Measurements from ENCODE around the gene GRB7.

Gene GRB7

DNA sequence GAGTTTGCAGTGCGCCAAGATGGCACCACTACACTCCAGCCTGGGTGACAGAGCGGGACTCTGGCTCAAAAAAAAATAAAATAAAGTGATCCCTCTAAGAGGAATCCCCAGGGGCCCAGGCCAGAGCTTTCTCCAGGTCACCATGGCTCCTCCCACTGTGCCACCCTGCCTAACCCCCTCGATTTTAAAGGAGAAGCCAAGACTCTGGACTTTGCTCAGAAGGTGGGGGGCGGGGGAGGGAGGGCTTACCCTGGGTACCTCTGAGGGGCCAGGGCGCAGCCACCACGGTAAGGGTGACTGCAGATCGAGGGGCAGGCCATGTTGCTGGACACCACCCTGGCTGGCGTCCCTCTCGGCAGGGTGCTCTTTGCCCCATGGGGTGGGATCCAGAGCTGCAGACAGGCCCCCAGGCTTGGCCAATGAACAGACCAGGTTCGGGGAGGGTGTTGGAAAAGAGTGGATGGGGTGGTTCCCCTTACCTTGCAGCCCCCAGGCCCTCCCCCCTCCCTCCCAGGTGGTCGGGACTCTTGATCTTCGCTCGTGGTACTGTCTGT, 455 bp upstream of the GRB7 start:
- Histone ChIP-seq H3K27me3 (ENCODE audit: control insufficient read depth, insufficient read depth, low read length) (no peaks in the 10 kb centered on the region), H3K9ac (ENCODE audit: low read depth, low read length) (0 out of 2 replicates have a peak overlapping the region, but pooled peaks have one; percentile 84), H3K36me3 (ENCODE audit: control insufficient read depth, insufficient read depth, low read length) (peaks cover 3% of the 10 kb centered on the region), H3K4me1 (ENCODE audit: control insufficient read depth, insufficient read depth, low read length) (peaks cover 18% of the 10 kb centered on the region), H3K9me3 (ENCODE audit: control insufficient read depth, insufficient read depth, low read length) (no peaks in the 10 kb centered on the region), H3K4me3 (ENCODE audit: low read depth, low read length) (peak overlapping the region; percentile 90), H3K27ac (ENCODE audit: low read depth, low read length) (peak overlapping the region; percentile 93)

DNA sequence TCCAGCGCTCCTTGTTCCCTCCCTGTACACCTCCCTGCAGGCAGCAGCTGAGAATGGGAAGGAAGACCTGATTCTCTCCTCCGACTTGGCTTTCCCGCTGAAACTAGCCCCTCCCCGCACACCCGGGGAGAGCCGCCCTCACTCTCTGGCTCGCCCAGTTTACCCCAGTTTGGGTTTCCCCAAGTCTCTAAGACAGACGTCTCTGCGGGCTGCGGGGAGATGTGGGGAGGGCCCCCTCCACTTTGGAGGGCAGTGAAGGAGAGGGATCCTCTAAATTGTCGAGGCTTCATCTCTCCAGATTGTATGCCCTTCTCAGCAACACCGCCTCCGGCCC, 797 bp downstream of the GRB7 start:
- Histone ChIP-seq H3K27me3 (ENCODE audit: control insufficient read depth, insufficient read depth, low read length) (no peaks in the 10 kb centered on the region), H3K36me3 (ENCODE audit: control insufficient read depth, insufficient read depth, low read length) (peaks cover 15% of the 10 kb centered on the region), H3K9ac (ENCODE audit: low read depth, low read length) (peak overlapping the region; percentile 76; the same call in 1 of the 2 replicates), H3K4me1 (ENCODE audit: control insufficient read depth, insufficient read depth, low read length) (peaks cover 18% of the 10 kb centered on the region), H3K4me3 (ENCODE audit: low read depth, low read length) (peak overlapping the region; percentile 90), H3K9me3 (ENCODE audit: control insufficient read depth, insufficient read depth, low read length) (no peaks in the 10 kb centered on the region), H3K27ac (ENCODE audit: low read depth, low read length) (peak overlapping the region; percentile 93)

DNA sequence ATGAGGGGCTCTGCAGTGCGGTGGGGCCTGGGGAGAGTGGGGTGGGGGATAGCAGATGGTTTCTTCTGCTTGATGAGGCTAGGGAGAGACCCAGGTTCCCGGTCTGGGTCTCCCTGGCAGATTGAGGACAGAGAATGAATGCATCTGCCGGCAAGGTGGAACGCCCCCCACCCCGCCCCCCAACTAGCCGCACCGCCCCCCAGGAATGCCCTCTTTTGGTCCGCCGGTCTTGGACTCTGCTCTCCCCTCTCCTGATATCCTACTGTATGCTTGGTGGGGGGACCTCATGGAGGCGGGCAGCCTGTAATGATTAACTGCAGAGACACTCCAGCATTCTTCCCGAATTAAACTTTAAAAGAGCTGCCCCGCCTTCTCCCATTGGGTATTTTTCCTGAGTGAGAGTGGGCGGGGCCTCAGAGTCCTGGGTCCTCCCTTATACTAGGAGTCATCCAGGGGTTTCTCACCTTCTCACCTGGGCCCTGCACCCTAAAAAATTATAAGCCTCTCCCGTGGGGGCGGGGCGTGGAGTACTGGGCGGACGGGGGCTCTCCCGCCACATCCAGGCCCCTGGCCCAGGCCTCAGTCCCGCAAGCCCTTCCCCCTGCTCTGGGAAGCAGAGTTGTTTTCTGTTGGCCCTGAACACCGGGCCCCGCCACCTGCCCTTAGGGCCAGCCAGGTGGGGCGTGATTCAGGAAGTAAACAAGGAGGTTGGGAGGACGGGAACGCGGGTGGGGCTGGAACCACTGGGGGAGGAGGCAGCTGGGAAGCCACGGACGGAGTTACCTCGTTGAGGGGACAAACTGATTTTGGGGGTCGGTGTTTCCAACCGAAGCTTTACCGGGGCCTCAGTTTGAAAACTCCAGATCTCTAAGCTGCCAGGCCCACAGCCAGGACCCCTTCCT, 1.5 kb downstream of the GRB7 start:
- Histone ChIP-seq H3K36me3 (ENCODE audit: control insufficient read depth, insufficient read depth, low read length) (peaks cover 22% of the 10 kb centered on the region), H3K27ac (ENCODE audit: low read depth, low read length) (peak overlapping the region; percentile 93), H3K9ac (ENCODE audit: low read depth, low read length) (peak overlapping the region; percentile 76; the same call in 1 of the 2 replicates), H3K4me3 (ENCODE audit: low read depth, low read length) (peak overlapping the region; percentile 90), H3K4me1 (ENCODE audit: control insufficient read depth, insufficient read depth, low read length) (peaks cover 18% of the 10 kb centered on the region), H3K27me3 (ENCODE audit: control insufficient read depth, insufficient read depth, low read length) (no peaks in the 10 kb centered on the region), H3K9me3 (ENCODE audit: control insufficient read depth, insufficient read depth, low read length) (no peaks in the 10 kb centered on the region)

DNA sequence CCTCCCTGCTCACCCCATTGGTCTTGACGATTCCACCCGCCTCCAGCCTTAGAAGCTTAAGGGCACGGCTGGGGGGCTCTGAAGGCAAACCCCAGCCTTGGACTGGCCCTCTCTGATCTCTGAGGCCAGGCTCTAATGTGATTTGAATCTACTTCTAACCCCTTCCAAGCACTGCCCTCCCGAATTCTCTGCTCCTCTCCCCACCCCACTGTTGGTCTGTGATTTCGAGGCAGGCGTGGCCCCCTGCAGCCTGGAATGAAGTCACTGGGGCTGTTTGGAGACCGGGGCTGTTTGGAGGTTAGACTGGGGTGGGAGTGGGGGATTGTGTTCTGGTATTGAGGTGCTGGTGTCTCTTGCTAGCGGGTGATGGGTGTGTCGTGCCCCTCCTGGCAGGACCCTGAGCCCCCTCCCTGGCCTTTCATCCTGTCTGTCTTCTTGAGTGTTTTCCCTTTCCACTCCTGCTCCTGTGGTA, 2.2 kb downstream of the GRB7 start:
- Histone ChIP-seq H3K4me3 (ENCODE audit: low read depth, low read length) (peak overlapping the region; percentile 90), H3K27me3 (ENCODE audit: control insufficient read depth, insufficient read depth, low read length) (no peaks in the 10 kb centered on the region), H3K36me3 (ENCODE audit: control insufficient read depth, insufficient read depth, low read length) (peaks cover 29% of the 10 kb centered on the region), H3K9ac (ENCODE audit: low read depth, low read length) (peak overlapping the region; percentile 29; the same call in 1 of the 2 replicates), H3K9me3 (ENCODE audit: control insufficient read depth, insufficient read depth, low read length) (no peaks in the 10 kb centered on the region), H3K4me1 (ENCODE audit: control insufficient read depth, insufficient read depth, low read length) (peaks cover 18% of the 10 kb centered on the region), H3K27ac (ENCODE audit: low read depth, low read length) (peak overlapping the region; percentile 93)

DNA sequence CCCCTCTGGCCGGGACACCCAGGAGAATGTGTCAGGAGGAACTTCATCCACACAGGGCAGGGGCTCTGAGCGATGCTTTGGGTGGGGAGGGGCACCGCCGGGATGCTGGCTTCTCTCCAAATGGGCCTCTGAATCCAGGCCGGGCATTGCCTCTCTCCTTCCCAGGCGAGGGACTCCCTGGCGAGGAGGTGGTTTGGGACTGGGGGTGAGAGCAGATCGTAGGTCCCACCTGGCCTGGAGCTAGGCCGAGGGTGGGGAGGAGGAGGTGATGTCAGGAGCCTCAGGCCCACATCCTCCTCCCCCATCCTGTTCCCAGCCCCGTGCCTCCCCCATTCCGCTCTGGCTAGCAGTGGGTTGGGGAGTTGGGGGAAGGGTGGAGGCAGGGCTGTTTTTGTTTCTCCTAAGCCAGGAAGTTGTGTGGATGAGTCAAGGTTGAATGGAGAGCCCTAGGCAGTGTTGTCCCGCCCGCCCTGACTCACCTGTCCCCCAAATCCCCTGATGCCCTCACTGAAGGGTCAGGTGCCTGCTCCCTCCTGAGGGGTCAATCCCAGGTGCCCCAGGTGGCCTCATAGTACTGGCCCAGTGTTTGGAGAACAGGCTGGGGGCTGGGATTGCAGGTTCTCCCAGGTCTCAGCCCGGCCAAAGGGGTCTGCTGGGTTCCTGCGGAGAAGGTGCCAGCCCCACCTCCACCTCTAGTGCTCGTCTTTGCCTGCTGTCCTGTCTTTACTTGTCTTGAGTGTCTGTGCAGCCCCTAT, 2.8 kb downstream of the GRB7 start:
- no peaks in the 10 kb centered on the region for H3K27me3 ChIP-seq (ENCODE audit: control insufficient read depth, insufficient read depth, low read length)
- peak overlapping the region; percentile 93 for H3K27ac ChIP-seq (ENCODE audit: low read depth, low read length)
- peak overlapping the region; percentile 29; the same call in 1 of the 2 replicates for H3K9ac ChIP-seq (ENCODE audit: low read depth, low read length)
- H3K9me3 ChIP-seq (ENCODE audit: control insufficient read depth, insufficient read depth, low read length) = no peaks in the 10 kb centered on the region
- peak overlapping the region; percentile 90 for H3K4me3 ChIP-seq (ENCODE audit: low read depth, low read length)
- peaks cover 35% of the 10 kb centered on the region for H3K36me3 ChIP-seq (ENCODE audit: control insufficient read depth, insufficient read depth, low read length)
- H3K4me1 ChIP-seq (ENCODE audit: control insufficient read depth, insufficient read depth, low read length) = peaks cover 18% of the 10 kb centered on the region

DNA sequence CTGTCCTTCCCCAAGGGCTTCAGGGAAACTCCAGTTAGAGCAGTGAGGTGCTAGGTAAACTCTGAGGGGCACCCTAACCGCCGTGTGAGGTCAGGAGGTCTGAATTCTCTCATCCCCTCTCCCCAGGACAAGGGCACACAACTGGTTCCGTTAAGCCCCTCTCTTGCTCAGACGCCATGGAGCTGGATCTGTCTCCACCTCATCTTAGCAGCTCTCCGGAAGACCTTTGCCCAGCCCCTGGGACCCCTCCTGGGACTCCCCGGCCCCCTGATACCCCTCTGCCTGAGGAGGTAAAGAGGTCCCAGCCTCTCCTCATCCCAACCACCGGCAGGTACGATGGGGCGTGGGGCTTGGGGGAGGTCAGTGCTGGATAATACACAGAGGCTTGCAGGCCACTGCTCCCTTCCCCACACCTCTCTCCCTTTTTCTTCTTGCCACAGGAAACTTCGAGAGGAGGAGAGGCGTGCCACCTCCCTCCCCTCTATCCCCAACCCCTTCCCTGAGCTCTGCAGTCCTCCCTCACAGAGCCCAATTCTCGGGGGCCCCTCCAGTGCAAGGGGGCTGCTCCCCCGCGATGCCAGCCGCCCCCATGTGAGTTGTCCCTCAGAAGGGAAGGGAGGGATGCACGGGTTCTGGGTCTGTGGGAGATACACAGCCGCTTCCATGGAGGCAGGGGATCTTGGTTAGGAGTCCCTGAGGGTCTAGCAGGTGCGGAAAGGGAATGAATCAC, 4.6 kb downstream of the GRB7 start:
- Histone ChIP-seq H3K36me3 (ENCODE audit: control insufficient read depth, insufficient read depth, low read length) (peaks cover 53% of the 10 kb centered on the region), H3K27ac (ENCODE audit: low read depth, low read length) (no peak overlapping the region), H3K4me1 (ENCODE audit: control insufficient read depth, insufficient read depth, low read length) (peaks cover 15% of the 10 kb centered on the region), H3K9me3 (ENCODE audit: control insufficient read depth, insufficient read depth, low read length) (no peaks in the 10 kb centered on the region), H3K27me3 (ENCODE audit: control insufficient read depth, insufficient read depth, low read length) (no peaks in the 10 kb centered on the region), H3K4me3 (ENCODE audit: low read depth, low read length) (no peak overlapping the region), H3K9ac (ENCODE audit: low read depth, low read length) (no peak overlapping the region)

DNA sequence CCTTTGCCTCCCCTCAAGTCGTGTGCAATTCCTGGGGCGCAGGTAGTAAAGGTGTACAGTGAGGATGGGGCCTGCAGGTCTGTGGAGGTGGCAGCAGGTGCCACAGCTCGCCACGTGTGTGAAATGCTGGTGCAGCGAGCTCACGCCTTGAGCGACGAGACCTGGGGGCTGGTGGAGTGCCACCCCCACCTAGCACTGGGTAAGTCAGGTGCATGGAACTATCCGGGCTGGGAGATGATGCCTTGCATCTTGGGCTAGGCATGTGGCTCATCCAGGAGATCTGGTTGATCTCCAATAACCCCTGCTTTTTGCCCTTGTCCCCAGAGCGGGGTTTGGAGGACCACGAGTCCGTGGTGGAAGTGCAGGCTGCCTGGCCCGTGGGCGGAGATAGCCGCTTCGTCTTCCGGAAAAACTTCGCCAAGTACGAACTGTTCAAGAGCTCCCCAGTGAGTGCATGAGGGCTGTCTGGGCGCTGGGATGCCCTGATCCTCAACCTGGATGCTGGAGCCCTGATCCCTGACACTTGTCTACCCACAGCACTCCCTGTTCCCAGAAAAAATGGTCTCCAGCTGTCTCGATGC, 5.2 kb downstream of the GRB7 start:
- Histone ChIP-seq H3K4me3 (ENCODE audit: low read depth, low read length) (no peak overlapping the region), H3K9ac (ENCODE audit: low read depth, low read length) (no peak overlapping the region), H3K36me3 (ENCODE audit: control insufficient read depth, insufficient read depth, low read length) (peaks cover 55% of the 10 kb centered on the region), H3K27me3 (ENCODE audit: control insufficient read depth, insufficient read depth, low read length) (no peaks in the 10 kb centered on the region), H3K9me3 (ENCODE audit: control insufficient read depth, insufficient read depth, low read length) (no peaks in the 10 kb centered on the region), H3K4me1 (ENCODE audit: control insufficient read depth, insufficient read depth, low read length) (peaks cover 15% of the 10 kb centered on the region), H3K27ac (ENCODE audit: low read depth, low read length) (no peak overlapping the region)

DNA sequence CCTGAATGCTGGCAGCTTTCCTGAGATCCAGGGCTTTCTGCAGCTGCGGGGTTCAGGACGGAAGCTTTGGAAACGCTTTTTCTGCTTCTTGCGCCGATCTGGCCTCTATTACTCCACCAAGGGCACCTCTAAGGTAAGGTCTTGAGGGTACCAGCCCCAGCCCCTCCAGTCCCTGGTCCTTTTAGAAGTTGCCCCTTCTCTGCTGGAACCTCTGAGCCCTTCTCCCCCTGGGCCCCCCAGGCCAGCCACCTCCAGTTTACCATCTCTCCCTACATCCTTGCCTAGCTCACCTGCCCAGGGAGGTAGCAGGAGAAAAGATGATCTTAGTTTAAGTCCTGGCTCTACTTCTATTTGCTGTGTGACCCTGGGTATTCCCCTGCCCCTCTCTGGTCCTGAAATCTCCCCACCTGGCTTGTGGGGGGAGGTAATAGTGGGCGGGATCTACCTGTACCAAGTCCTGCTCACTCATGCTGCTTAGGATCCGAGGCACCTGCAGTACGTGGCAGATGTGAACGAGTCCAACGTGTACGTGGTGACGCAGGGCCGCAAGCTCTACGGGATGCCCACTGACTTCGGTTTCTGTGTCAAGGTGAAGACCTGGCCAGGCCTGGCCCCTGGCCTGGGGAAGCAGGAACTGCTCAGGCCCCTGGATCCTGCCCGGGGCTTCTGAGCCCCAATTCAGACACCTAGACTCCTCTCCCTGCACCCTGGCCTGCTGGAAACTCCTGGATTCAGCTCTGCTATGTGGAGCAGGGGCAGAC, 6.5 kb downstream of the GRB7 start:
- H3K9ac ChIP-seq (ENCODE audit: low read depth, low read length) = no peak overlapping the region
- no peak overlapping the region for H3K4me3 ChIP-seq (ENCODE audit: low read depth, low read length)
- H3K4me1 ChIP-seq (ENCODE audit: control insufficient read depth, insufficient read depth, low read length) = peaks cover 15% of the 10 kb centered on the region
- H3K27ac ChIP-seq (ENCODE audit: low read depth, low read length) = no peak overlapping the region
- H3K36me3 ChIP-seq (ENCODE audit: control insufficient read depth, insufficient read depth, low read length) = peaks cover 55% of the 10 kb centered on the region
- H3K9me3 ChIP-seq (ENCODE audit: control insufficient read depth, insufficient read depth, low read length) = no peaks in the 10 kb centered on the region
- H3K27me3 ChIP-seq (ENCODE audit: control insufficient read depth, insufficient read depth, low read length) = no peaks in the 10 kb centered on the region

DNA sequence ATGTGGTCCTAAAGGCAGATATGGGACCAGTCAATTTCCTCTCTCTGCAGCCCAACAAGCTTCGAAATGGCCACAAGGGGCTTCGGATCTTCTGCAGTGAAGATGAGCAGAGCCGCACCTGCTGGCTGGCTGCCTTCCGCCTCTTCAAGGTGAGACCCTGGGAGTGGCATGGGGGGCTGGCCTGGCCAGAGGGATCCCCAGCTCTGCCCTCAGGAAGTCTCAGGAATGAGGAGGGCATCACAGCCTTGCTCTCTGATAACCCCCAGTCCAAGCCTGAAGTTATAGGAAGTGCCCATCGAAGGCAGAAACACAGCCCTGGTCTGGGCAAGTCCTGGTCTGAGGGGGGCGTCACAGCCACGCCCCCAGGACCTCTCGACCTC, 7.1 kb downstream of the GRB7 start:
- H3K9me3 ChIP-seq (ENCODE audit: control insufficient read depth, insufficient read depth, low read length) = no peaks in the 10 kb centered on the region
- H3K27ac ChIP-seq (ENCODE audit: low read depth, low read length) = no peak overlapping the region
- no peak overlapping the region for H3K4me3 ChIP-seq (ENCODE audit: low read depth, low read length)
- peaks cover 55% of the 10 kb centered on the region for H3K36me3 ChIP-seq (ENCODE audit: control insufficient read depth, insufficient read depth, low read length)
- H3K4me1 ChIP-seq (ENCODE audit: control insufficient read depth, insufficient read depth, low read length) = peaks cover 12% of the 10 kb centered on the region
- H3K27me3 ChIP-seq (ENCODE audit: control insufficient read depth, insufficient read depth, low read length) = no peaks in the 10 kb centered on the region
- H3K9ac ChIP-seq (ENCODE audit: low read depth, low read length) = no peak overlapping the region

Data from HUES48 (cell line).